ENCODE measurements around the gene SLC48A1.

The SLC48A1 gene

GRCh38 chr12:47736216-47736615, 36.8 kb upstream of the SLC48A1 start:
- DNase-seq = no peak
- intact Hi-C loops (cut with DNase I; ENCODE audit: low total_unique reads) = no loop called here
- no peaks in the 10 kb centered on the region for H3K27me3 ChIP-seq
- no peak overlapping the region for H3K4me3 ChIP-seq
- peaks cover 0 to 13% (median 0%) of the 10 kb centered on the region in 3 donors for H3K36me3 ChIP-seq
- H3K27ac ChIP-seq = peak overlapping the region; percentile 82 to 84
- TF ChIP-seq, protein P1, sequence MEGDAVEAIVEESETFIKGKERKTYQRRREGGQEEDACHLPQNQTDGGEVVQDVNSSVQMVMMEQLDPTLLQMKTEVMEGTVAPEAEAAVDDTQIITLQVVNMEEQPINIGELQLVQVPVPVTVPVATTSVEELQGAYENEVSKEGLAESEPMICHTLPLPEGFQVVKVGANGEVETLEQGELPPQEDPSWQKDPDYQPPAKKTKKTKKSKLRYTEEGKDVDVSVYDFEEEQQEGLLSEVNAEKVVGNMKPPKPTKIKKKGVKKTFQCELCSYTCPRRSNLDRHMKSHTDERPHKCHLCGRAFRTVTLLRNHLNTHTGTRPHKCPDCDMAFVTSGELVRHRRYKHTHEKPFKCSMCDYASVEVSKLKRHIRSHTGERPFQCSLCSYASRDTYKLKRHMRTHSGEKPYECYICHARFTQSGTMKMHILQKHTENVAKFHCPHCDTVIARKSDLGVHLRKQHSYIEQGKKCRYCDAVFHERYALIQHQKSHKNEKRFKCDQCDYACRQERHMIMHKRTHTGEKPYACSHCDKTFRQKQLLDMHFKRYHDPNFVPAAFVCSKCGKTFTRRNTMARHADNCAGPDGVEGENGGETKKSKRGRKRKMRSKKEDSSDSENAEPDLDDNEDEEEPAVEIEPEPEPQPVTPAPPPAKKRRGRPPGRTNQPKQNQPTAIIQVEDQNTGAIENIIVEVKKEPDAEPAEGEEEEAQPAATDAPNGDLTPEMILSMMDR (IDR thresholded peaks at IDR 0.05) = no peak
- H3K9me3 ChIP-seq = no peaks in the 10 kb centered on the region
- peaks cover 13 to 42% (median 39%) of the 10 kb centered on the region in 4 donors for H3K4me1 ChIP-seq

DNA sequence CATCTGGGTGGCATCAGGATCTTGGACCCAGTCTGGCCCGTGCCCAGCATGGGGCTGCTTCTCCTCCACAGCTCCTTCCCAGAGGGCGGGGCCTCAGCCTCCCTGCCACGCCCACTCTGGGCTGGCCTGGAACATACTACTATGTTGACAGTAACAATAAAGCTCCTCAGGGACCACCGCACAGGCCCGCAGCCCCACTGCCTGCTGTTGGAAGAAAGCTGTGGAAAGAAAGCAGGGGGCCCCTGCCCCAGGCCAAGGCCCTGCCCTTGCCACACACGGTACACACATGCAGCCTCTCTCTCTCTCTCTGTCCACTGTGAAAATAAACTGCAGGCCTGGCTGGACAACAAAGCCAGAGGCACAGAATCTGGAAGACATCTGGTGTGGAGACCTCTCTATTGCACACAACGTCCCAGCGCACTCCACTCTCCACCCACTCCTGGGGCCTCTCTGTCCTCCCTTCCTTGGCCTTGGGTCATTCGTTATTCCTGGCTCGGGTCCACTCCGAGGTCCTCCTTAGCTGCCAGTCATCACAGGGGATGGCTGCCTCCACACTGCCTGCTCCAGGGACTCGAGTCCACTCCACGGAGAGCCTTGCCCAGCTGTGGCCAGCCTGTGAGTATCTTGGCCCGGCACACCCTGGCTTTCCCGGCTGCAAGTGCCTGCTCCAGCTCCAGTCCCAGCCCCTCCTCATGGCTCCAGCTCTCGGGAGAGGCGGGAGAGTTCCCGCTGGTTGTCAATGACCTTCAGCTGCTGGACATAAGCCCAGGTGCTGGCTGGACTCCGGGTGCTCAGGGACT, 36.0 kb upstream of the SLC48A1 start:
- H3K27ac ChIP-seq = peak overlapping the region; percentile 82 to 84
- TF ChIP-seq, protein P1 (IDR thresholded peaks at IDR 0.05) = no peak
- H3K4me1 ChIP-seq = peaks cover 13 to 50% (median 45%) of the 10 kb centered on the region in 4 donors
- peak overlapping the region in 1 of 2 donors; percentile 19 for H3K4me3 ChIP-seq
- no peaks in the 10 kb centered on the region for H3K27me3 ChIP-seq
- peak; percentile 92 to 99 for DNase-seq
- peaks cover 0 to 13% (median 0%) of the 10 kb centered on the region in 3 donors for H3K36me3 ChIP-seq
- intact Hi-C loops (cut with DNase I; ENCODE audit: low total_unique reads) = no loop called here
- H3K9me3 ChIP-seq = no peaks in the 10 kb centered on the region

GRCh38 chr12:47737936-47738594, 35.0 kb upstream of the SLC48A1 start:
- Histone ChIP-seq H3K27ac (peak overlapping the region; percentile 82 to 84), H3K4me1 (peaks cover 13 to 50% (median 45%) of the 10 kb centered on the region in 4 donors), H3K9me3 (no peaks in the 10 kb centered on the region), H3K4me3 (no peak overlapping the region), H3K36me3 (peaks cover 0 to 13% (median 0%) of the 10 kb centered on the region in 3 donors), H3K27me3 (no peaks in the 10 kb centered on the region)
- no peak for DNase-seq
- TF ChIP-seq, protein P1 (IDR thresholded peaks at IDR 0.05) = no peak
- intact Hi-C loops (cut with DNase I; ENCODE audit: low total_unique reads) = no loop called here

GRCh38 chr12:47739297-47739696, 33.7 kb upstream of the SLC48A1 start:
- intact Hi-C loops (cut with DNase I; ENCODE audit: low total_unique reads) = no loop called here
- DNase-seq = no peak
- Histone ChIP-seq H3K4me3 (no peak overlapping the region), H3K27ac (no peak overlapping the region), H3K4me1 (peaks cover 13 to 50% (median 45%) of the 10 kb centered on the region in 4 donors), H3K27me3 (no peaks in the 10 kb centered on the region), H3K36me3 (peaks cover 0 to 13% (median 0%) of the 10 kb centered on the region in 3 donors), H3K9me3 (no peaks in the 10 kb centered on the region)
- TF ChIP-seq, protein P1 (IDR thresholded peaks at IDR 0.05) = no peak

DNA sequence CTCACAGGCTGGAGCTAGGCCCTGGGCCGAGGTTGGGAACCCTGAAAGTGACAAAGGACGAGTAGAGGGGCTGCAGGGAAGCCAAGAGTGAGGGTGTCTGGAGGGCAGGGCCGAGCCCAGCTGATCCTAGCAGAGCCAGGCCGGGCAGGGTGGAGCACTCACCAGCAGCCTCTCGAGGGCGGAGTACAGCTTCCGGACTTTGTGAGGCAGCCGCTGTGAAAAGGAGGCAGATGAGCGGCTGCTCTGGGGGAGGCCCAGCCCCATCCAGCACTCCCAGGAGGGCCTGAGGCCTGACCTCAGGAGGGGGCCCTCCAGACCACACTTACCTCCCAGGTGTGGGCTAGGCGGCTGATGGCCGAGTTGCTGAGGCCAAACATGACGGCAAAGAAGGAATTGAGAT, 33.1 kb upstream of the SLC48A1 start:
- intact Hi-C loops (cut with DNase I; ENCODE audit: low total_unique reads) = loop anchor here (5.0 kb wide), 1 partner anchor 37 kb away; no protein-coding TSS in a partner anchor
- DNase-seq = no peak
- H3K27me3 ChIP-seq = no peaks in the 10 kb centered on the region
- no peak overlapping the region for H3K4me3 ChIP-seq
- no peak overlapping the region for H3K27ac ChIP-seq
- H3K4me1 ChIP-seq = peaks cover 13 to 50% (median 44%) of the 10 kb centered on the region in 4 donors
- peaks cover 0 to 13% (median 0%) of the 10 kb centered on the region in 3 donors for H3K36me3 ChIP-seq
- TF ChIP-seq, protein P1 (IDR thresholded peaks at IDR 0.05) = no peak
- H3K9me3 ChIP-seq = no peaks in the 10 kb centered on the region
